Measurements from ENCODE around the gene MID1IP1. TPM values are rescaled to one million over a fixed set of nuclear protein-coding genes. Genes with fewer than 3 reads are reported as not detected.

Gene MID1IP1
- total RNA-seq, 2 experiments from 2014 or later = 90.8 to 94.2 TPM

Other genes starting within 250 kb of the MID1IP1 start
- gene TSPAN7, start 239.9 kb upstream of the MID1IP1 start, total RNA-seq = under 1 TPM; 0.23 to 0.27 TPM

Data from activated CD8-positive, alpha-beta memory T cell treated with anti-CD3 and anti-CD28 coated beads for 36 hours (primary cell).